ENCODE results near the gene F11R.
"Not testable (repeated sequence)": the region's sequence is repeated elsewhere in the genome, so short reads cannot be mapped to it uniquely, and the experiment has no call there.

DNA sequence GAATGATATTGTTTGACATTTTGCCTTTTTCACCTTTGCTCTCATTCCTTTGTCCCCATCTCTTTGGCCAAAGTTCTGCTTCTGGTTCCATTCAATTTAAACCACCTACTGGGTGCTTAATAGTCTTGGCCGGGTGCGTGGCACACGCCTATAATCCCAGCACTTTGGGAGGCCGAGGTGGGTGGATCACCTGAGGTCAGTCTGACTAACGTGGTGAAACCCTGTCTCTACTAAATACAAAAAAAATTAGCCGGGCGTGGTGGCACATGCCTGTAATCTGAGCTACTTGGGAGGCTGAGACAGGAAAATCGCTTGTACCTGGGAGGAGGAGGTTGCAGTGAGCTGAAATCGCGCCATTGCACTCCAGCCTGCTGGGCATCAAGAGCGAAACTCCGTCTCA is 1.5 kb upstream of the F11R start:
- TF ChIP-seq, protein P1, sequence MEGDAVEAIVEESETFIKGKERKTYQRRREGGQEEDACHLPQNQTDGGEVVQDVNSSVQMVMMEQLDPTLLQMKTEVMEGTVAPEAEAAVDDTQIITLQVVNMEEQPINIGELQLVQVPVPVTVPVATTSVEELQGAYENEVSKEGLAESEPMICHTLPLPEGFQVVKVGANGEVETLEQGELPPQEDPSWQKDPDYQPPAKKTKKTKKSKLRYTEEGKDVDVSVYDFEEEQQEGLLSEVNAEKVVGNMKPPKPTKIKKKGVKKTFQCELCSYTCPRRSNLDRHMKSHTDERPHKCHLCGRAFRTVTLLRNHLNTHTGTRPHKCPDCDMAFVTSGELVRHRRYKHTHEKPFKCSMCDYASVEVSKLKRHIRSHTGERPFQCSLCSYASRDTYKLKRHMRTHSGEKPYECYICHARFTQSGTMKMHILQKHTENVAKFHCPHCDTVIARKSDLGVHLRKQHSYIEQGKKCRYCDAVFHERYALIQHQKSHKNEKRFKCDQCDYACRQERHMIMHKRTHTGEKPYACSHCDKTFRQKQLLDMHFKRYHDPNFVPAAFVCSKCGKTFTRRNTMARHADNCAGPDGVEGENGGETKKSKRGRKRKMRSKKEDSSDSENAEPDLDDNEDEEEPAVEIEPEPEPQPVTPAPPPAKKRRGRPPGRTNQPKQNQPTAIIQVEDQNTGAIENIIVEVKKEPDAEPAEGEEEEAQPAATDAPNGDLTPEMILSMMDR (IDR thresholded peaks at IDR 0.05) = not testable (repeated sequence)
- TF ChIP-seq POLR2A (IDR thresholded peaks at IDR 0.05) = not testable (repeated sequence)

Data from testis (tissue), 2 donors.